Activated CD4-positive, alpha-beta T cell treated with anti-CD3 and anti-CD28 coated beads, Interleukin-2, Interleukin-6, amounts not matched to agents 100 ng/mL and 50 ng/mL, durations not matched to agents 16 hours and 8 hours (primary cell): ENCODE data around the gene TMEM213.

Experiments used
- DNase-seq: peaks from one replicate; pipeline ENCODE4 v3.0.0-alpha.2; 2020

TMEM213 gene

GRCh38 chr7:138878856-138879255 is 81.1 kb downstream of the TMEM213 start:
- DNase-seq = no peak

GRCh38 chr7:138879356-138879755 is 81.6 kb downstream of the TMEM213 start:
- no peak for DNase-seq

- no peak for DNase-seq
Observed at GRCh38 chr7:138880881-138881578, 83.2 kb downstream of the TMEM213 start.

GRCh38 chr7:138881579-138882188 is 83.9 kb downstream of the TMEM213 start:
- DNase-seq = no peak

GRCh38 chr7:138882249-138882648 is 84.5 kb downstream of the TMEM213 start:
- peak; percentile 53 for DNase-seq

GRCh38 chr7:138885383-138886147 is 87.8 kb downstream of the TMEM213 start:
- no peak for DNase-seq

- DNase-seq = peak; percentile 84
Observed at GRCh38 chr7:138886501-138886917, 88.7 kb downstream of the TMEM213 start.

- DNase-seq = no peak
Observed at GRCh38 chr7:138887085-138887710, 89.4 kb downstream of the TMEM213 start.
